GM12865 (cell line): Measurements from ENCODE around the gene KLK4.

Experiments used
- DNase-seq: peaks from one replicate; pipeline ENCODE4 v3.0.0; 2010; ENCODE audit warnings: low read depth
- H3K4me3 ChIP-seq: 2 replicates; pipeline ENCODE4 v1.5.1; 2011; ENCODE audit warnings: mild to moderate bottlenecking, low read depth, low read length, control low read depth
- TF ChIP-seq, protein P1 (sequence below): IDR thresholded peaks from 2 replicates; pipeline ENCODE4 v1.5.1; 2011; ENCODE audit warnings: low read length, control low read depth, low read depth, inconsistent platforms; ENCODE audit not compliant: insufficient read depth; ENCODE audit errors: missing control alignments

KLK4 gene

DNA sequence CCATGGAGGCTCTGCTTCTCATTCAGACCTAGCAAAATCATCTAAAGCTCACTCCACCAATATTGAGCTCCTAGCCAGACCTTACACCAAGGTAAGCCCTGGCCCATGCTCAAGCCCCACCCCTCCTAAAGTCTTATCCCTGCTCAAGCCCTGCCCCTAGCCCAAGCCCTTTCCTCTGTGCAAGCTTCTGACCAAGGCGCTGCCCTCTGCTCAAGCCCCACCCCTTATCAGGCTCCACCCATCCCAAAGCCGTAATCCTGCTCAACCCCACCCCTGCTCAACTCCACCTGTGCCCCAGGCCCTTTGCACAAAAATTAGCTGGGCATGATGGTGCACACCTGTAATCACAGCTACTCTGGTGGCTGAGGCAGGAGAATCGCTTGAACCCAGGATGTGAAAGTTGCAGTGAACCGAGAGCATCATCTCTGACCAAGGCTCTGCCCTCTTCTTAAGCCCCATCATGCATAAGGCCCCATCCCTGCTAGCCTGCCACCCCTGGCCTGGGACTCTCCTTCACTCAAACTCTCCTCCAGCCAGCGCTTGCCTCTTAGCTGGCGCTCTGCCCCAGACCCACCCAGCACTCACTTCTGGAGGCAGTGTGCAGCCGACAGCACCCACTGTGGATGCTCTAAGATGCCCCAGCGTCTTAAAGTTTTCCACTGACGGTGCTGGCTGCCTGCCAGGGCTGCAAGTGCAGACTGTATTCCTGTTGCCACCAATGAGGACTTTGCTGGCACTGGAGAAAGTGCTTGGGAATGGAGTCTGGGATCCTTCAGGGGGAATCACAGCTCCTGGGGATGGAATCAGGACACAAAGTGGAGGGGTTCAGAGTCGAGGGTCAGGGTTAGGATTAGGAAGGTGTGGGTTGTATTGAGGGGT lies 16.5 kb downstream of the KLK4 start:
- DNase-seq: no peak
- TF ChIP-seq, protein P1, sequence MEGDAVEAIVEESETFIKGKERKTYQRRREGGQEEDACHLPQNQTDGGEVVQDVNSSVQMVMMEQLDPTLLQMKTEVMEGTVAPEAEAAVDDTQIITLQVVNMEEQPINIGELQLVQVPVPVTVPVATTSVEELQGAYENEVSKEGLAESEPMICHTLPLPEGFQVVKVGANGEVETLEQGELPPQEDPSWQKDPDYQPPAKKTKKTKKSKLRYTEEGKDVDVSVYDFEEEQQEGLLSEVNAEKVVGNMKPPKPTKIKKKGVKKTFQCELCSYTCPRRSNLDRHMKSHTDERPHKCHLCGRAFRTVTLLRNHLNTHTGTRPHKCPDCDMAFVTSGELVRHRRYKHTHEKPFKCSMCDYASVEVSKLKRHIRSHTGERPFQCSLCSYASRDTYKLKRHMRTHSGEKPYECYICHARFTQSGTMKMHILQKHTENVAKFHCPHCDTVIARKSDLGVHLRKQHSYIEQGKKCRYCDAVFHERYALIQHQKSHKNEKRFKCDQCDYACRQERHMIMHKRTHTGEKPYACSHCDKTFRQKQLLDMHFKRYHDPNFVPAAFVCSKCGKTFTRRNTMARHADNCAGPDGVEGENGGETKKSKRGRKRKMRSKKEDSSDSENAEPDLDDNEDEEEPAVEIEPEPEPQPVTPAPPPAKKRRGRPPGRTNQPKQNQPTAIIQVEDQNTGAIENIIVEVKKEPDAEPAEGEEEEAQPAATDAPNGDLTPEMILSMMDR: no peak
- no peak overlapping the region for H3K4me3 ChIP-seq

DNA sequence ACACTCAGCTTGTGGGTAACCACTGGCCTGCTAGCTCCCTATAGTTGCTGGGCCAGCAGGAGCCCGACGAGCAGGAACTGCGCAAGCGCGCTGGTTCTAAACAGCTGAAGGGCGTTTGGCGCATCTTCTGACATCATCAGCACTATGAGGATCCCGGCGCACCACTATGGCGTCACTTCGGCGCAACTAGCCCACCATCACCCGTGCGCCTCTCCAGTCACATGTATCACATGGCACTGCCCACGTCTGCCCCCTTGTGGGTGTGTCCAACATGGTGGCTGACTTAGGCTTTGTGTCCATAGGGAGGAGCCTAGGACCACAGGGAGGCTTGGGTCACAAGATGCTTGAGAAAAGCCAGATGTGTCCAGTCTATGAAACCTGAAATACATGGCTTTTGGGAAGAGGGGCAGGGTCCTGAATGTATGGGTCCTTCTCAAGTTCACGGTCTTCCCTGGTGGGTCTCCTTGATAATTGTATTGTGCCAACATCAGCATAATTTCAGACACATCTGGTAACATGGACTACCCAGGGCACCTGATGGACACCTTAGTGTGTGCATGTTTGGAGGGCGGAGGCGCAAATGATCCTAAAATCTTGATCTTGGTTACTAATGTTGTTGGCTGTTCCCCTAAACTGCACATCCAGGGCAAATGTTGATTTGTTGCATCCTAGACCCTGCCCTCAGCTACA lies 18.0 kb downstream of the KLK4 start:
- peak; percentile 35 for DNase-seq
- TF ChIP-seq, protein P1: peak; percentile 16

DNA sequence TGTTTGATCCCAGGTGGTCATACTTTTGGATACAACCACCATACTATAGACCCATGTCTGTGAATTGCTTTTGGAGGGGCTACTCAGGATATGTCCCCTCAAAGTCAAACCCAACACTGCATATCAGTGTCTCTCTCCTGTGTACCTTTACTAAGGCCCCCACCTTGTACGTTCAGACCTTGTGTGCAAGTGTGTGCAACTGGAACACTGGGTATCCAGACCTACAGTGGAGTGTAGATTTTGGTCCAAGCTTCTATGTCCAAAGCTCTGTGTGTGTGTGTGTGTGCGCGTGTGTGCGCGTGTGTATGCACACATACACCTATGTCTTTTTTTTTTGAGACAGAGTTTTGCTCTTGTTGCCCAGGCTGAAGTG lies 20.0 kb downstream of the KLK4 start:
- TF ChIP-seq, protein P1: no peak
- no peak for DNase-seq
- no peak overlapping the region for H3K4me3 ChIP-seq

More for the DNA sequence above, 18.0 kb downstream of the KLK4 start:
- H3K4me3 ChIP-seq: no peak overlapping the region

DNA sequence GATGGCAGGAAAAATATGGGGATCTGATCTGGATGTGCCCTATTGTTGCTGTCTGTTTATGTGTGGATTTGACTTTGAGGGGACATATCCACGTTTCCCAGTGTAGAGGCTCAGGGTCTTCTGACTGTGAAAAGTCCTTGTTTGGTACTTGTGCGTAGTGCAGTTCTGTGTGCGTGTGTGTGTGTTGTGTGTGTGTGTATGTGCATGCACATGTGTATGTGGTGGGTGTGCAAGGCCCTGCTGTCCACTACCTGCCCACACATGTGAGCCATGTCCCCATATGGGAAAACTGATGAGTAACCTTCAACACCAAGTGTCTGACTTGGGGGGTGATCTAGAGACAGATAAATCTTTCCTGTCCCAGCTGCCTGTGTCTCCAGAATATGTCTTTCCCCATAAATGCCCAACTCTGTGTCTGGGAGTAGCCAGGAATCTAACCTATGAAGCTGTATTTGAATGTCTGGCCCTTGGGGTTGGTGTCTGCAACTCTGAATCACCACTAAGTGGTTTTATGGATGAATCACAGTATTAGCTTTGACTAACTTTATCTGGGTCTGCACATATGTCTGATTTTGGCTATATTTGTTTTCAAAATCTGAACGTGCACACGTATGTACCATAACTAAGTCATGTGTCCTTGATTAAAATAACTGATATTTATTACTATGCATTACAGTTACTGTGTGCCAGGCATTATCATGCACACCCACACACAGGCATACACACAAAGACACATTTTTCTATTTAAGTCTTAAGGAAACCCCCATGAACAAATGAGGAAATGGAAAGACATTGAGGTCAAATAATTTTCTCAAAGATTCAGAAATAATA lies 20.6 kb downstream of the KLK4 start:
- TF ChIP-seq, protein P1: no peak
- H3K4me3 ChIP-seq: no peak overlapping the region
- DNase-seq: peak; percentile 32

DNA sequence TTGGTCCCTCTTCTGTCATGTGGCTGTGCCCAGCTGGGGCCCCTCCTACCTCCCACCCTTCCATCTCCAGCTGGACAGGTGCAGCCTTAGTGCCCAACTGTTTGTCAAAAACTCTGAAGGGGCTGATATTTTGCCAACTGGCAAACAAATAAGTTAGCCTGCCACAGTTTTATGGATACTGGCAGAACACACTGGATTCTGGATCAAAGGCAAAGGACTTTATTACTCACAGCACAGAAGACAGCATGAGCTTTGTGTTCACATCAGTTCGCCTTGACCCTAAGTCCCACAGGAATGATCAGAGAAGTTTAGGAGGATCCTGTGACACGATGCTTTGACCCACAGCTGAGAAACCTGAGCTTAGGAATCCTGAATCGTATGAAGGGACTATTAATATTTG lies 21.6 kb downstream of the KLK4 start:
- TF ChIP-seq, protein P1: no peak
- no peak for DNase-seq
- H3K4me3 ChIP-seq: no peak overlapping the region

DNA sequence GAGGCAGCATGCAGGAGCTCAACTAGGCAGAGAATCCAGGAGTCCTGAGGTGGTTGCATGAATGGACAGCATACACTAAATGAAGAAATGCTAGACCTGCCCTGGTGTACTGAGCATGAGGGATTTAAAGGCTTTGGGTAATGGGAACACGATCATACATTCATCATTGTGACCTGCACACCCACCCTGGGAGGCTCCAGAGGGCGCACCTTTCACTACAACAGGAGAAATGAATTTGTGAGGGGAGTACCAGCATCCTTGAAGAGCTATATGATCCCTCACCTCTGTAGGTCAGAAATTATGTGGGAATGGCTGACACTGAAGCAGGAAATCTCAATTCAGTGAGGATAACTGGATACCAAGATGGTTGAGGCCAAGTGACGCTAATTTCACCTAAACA lies 29.0 kb downstream of the KLK4 start:
- no peak overlapping the region for H3K4me3 ChIP-seq
- TF ChIP-seq, protein P1: no peak
- DNase-seq: no peak
